ENCODE results near the gene CLDN8. TPM values are rescaled to one million over a fixed set of nuclear protein-coding genes. Genes with fewer than 3 reads are reported as not detected.

The CLDN8 gene
- total RNA-seq, 4 donors from 2014 or later = 1.9 to 7.7 (median 3.6) TPM

- Histone ChIP-seq H3K9me3 (no peaks in the 10 kb centered on the region), H3K27me3 (no peaks in the 10 kb centered on the region), H3K27ac (no peak overlapping the region), H3K4me3 (no peak overlapping the region), H3K36me3 (no peaks in the 10 kb centered on the region), H3K4me1 (peaks cover 0 to 3% (median 0%) of the 10 kb centered on the region in 3 donors)
- intact Hi-C loops (cut with DNase I) = no loop called here
- DNase-seq = no peak
- WGBS, 2 donors = 66 to 77% methylated on average over 4 to 5 of the region's 5 CpGs
- TF ChIP-seq CTCF (IDR thresholded peaks at IDR 0.05) = no peak
- TF ChIP-seq POLR2A (IDR thresholded peaks at IDR 0.05) = no peak
Measured at GRCh38 chr21:30209601-30210000, 6.3 kb downstream of the CLDN8 start.

- H3K27me3 ChIP-seq = no peaks in the 10 kb centered on the region
- H3K27ac ChIP-seq = no peak overlapping the region
- DNase-seq = no peak
- H3K4me3 ChIP-seq = no peak overlapping the region
- intact Hi-C loops (cut with DNase I) = no loop called here
- no peaks in the 10 kb centered on the region for H3K36me3 ChIP-seq
- 67 to 71% methylated on average over 1 of the region's 1 CpG for WGBS, 2 donors
- H3K9me3 ChIP-seq = no peaks in the 10 kb centered on the region
- peaks cover 0 to 3% (median 0%) of the 10 kb centered on the region in 3 donors for H3K4me1 ChIP-seq
- TF ChIP-seq CTCF (IDR thresholded peaks at IDR 0.05) (no peak), POLR2A (IDR thresholded peaks at IDR 0.05) (no peak)
Measured at GRCh38 chr21:30207252-30207579, 8.7 kb downstream of the CLDN8 start.

GRCh38 chr21:30206551-30207251, 9.2 kb downstream of the CLDN8 start:
- intact Hi-C loops (cut with DNase I) = no loop called here
- H3K4me3 ChIP-seq = no peak overlapping the region
- DNase-seq = no peak
- H3K27me3 ChIP-seq = no peaks in the 10 kb centered on the region
- H3K27ac ChIP-seq = no peak overlapping the region
- H3K4me1 ChIP-seq = peaks cover 0 to 3% (median 0%) of the 10 kb centered on the region in 3 donors
- TF ChIP-seq CTCF (IDR thresholded peaks at IDR 0.05) = no peak
- TF ChIP-seq POLR2A (IDR thresholded peaks at IDR 0.05) = no peak
- H3K36me3 ChIP-seq = no peaks in the 10 kb centered on the region
- H3K9me3 ChIP-seq = no peaks in the 10 kb centered on the region
- 49 to 54% methylated on average over 7 of the region's 7 CpGs for WGBS, 2 donors

- H3K36me3 ChIP-seq = no peaks in the 10 kb centered on the region
- H3K9me3 ChIP-seq = no peaks in the 10 kb centered on the region
- DNase-seq = no peak
- no peak for TF ChIP-seq CTCF (IDR thresholded peaks at IDR 0.05)
- TF ChIP-seq POLR2A (IDR thresholded peaks at IDR 0.05) = no peak
- no peaks in the 10 kb centered on the region for H3K27me3 ChIP-seq
- H3K27ac ChIP-seq = no peak overlapping the region
- H3K4me3 ChIP-seq = no peak overlapping the region
- no peaks in the 10 kb centered on the region for H3K4me1 ChIP-seq
- WGBS, 2 donors = 34 to 39% methylated on average over 2 of the region's 2 CpGs
- intact Hi-C loops (cut with DNase I) = no loop called here
Measured at GRCh38 chr21:30200000-30200399, 15.9 kb downstream of the CLDN8 start.

GRCh38 chr21:30194701-30195299, 21.1 kb downstream of the CLDN8 start:
- intact Hi-C loops (cut with DNase I) = no loop called here
- WGBS, 2 donors = 18 to 25% methylated on average over 2 of the region's 2 CpGs
- no peaks in the 10 kb centered on the region for H3K9me3 ChIP-seq
- no peaks in the 10 kb centered on the region for H3K36me3 ChIP-seq
- no peaks in the 10 kb centered on the region for H3K27me3 ChIP-seq
- TF ChIP-seq POLR2A (IDR thresholded peaks at IDR 0.05) (no peak), CTCF (IDR thresholded peaks at IDR 0.05) (peak in 5 of 6 experiments; percentile 52 to 87 (median 61))
- no peak overlapping the region for H3K27ac ChIP-seq
- no peak for DNase-seq
- no peak overlapping the region for H3K4me3 ChIP-seq
- no peaks in the 10 kb centered on the region for H3K4me1 ChIP-seq
